Fibroblast of lung (primary cell): ENCODE measurements around the gene MGP. TPM values are rescaled to one million over a fixed set of nuclear protein-coding genes. Genes with fewer than 3 reads are reported as not detected.
A peak's percentile ranks its signal among the peaks of the same experiment; 100 is the strongest.

ENCODE experiments used
- DNase-seq, 2 donors: peaks; one replicate each; pipeline versions ENCODE4 v3.0.0 to v3.0.0-alpha.2; 2010; ENCODE audit warnings: low read depth in 2 of 2
- H2AFZ ChIP-seq: 2 replicates; pipeline ENCODE4 v1.5.1; 2012; ENCODE audit warnings: low read length, control low read depth, inconsistent platforms
- H3K27ac ChIP-seq: 2 replicates; pipeline ENCODE4 v1.5.1; 2011; ENCODE audit warnings: low read length, control low read depth; ENCODE audit not compliant: insufficient read depth
- H3K27me3 ChIP-seq: 2 replicates; pipeline ENCODE4 v1.5.1; 2011; ENCODE audit warnings: mild to moderate bottlenecking, low read length; ENCODE audit not compliant: control insufficient read depth, insufficient read depth
- H3K36me3 ChIP-seq: 2 replicates; pipeline ENCODE4 v1.5.1; 2011; ENCODE audit warnings: low read length; ENCODE audit not compliant: control insufficient read depth, insufficient read depth
- H3K4me1 ChIP-seq: 2 replicates; pipeline ENCODE4 v1.5.1; 2011; ENCODE audit warnings: low read length; ENCODE audit not compliant: control insufficient read depth, insufficient read depth; ENCODE audit errors: extremely low read depth
- H3K4me2 ChIP-seq: 2 replicates; pipeline ENCODE4 v1.5.1; 2011; ENCODE audit warnings: low read length, control low read depth; ENCODE audit not compliant: insufficient read depth; ENCODE audit errors: extremely low read depth
- H3K4me3 ChIP-seq, 4 experiments: fragments of 200-600 bp in 1 of 4; sonication (generic) in 1 of 4; replicated peaks in 1 of 4; 2 replicates each; pipeline ENCODE4 v1.5.1; 2011 to 2016; ENCODE audit warnings: low read length in 4 of 4, low read depth in 3 of 4, mild to moderate bottlenecking in 3 of 4, control low read depth in 2 of 4, inconsistent platforms in 1 of 4, mixed read lengths in 1 of 4; ENCODE audit not compliant: insufficient read depth in 1 of 4; ENCODE audit errors: control extremely low read depth in 1 of 4
- H3K79me2 ChIP-seq: 2 replicates; pipeline ENCODE4 v1.5.1; 2012; ENCODE audit warnings: mild to moderate bottlenecking, low read length, inconsistent platforms; ENCODE audit not compliant: control insufficient read depth, insufficient read depth
- H3K9ac ChIP-seq: 2 replicates; pipeline ENCODE4 v1.5.1; 2011; ENCODE audit warnings: mild to moderate bottlenecking, low read length, control low read depth; ENCODE audit not compliant: insufficient read depth
- H3K9me3 ChIP-seq: 2 replicates; pipeline ENCODE4 v1.5.1; 2012; ENCODE audit warnings: low read depth, low read length; ENCODE audit not compliant: control insufficient read depth, insufficient read depth
- H4K20me1 ChIP-seq: 2 replicates; pipeline ENCODE4 v1.5.1; 2011; ENCODE audit warnings: low read length; ENCODE audit not compliant: control insufficient read depth, insufficient read depth; ENCODE audit errors: extremely low read depth
- CTCF ChIP-seq, 2 donors: IDR thresholded peaks in 1 of 2; conservative IDR thresholded peaks in 1 of 2; 1 replicate in 1 of 2; 2 replicates in 1 of 2; pipeline ENCODE4 v1.5.1; 2011 to 2012; ENCODE audit warnings: low read length in 2 of 2, control low read depth in 1 of 2, inconsistent platforms in 1 of 2, low read depth in 1 of 2, mild to moderate bottlenecking in 1 of 2
- EZH2 ChIP-seq: IDR thresholded peaks from 2 replicates; pipeline ENCODE4 v1.5.1; 2012; ENCODE audit warnings: low read length, control low read depth, mild to moderate bottlenecking; ENCODE audit errors: missing control alignments
- polyA plus RNA-seq, 2 donors: library from polyadenylated mRNA; depleted of rRNA in 1 of 2; stranded (reverse) in 1 of 2; unstranded in 1 of 2; fragments of >200 nt; gene quantifications; 2 replicates each; pipeline ENCODE4 v1.2.1, GENCODE V29; 2011 to 2012; ENCODE audit warnings: missing spikeins in 1 of 2
- total RNA-seq: library from RNA; depleted of rRNA; stranded (reverse); fragments of >200 nt; gene quantifications from 2 replicates; pipeline ENCODE4 v1.2.1, GENCODE V29; 2014

Gene MGP
- total and polyA plus RNA-seq, 2 donors (not counting 1 experiment from before 2014, with no cell fraction given) = 2.0 to 15.9 TPM

GRCh38 chr12:14911131-14911530, 25.5 kb upstream of the MGP start:
- H3K9ac ChIP-seq = no peak overlapping the region
- H3K4me2 ChIP-seq = no peak overlapping the region
- no peak for TF ChIP-seq CTCF (conservative IDR thresholded peaks at IDR 0.05 in 1 of 2, IDR thresholded peaks at IDR 0.05 in 1 of 2; ENCODE audit: low read depth in 1 of 2, low read length in 2 of 2)
- no peak for TF ChIP-seq EZH2
- H2AFZ ChIP-seq = no peak overlapping the region
- no peak overlapping the region for H3K4me3 ChIP-seq
- DNase-seq = no peak
- H3K79me2 ChIP-seq = no peaks in the 10 kb centered on the region
- no peak overlapping the region for H3K27ac ChIP-seq
- no peaks in the 10 kb centered on the region for H4K20me1 ChIP-seq
- H3K4me1 ChIP-seq = no peaks in the 10 kb centered on the region
- H3K27me3 ChIP-seq = no peaks in the 10 kb centered on the region
- H3K36me3 ChIP-seq = no peaks in the 10 kb centered on the region
- H3K9me3 ChIP-seq = no peaks in the 10 kb centered on the region

- no peak for TF ChIP-seq CTCF (conservative IDR thresholded peaks at IDR 0.05 in 1 of 2, IDR thresholded peaks at IDR 0.05 in 1 of 2; ENCODE audit: low read depth in 1 of 2, low read length in 2 of 2)
- no peak for TF ChIP-seq EZH2
- H3K9ac ChIP-seq = no peak overlapping the region
- no peaks in the 10 kb centered on the region for H3K79me2 ChIP-seq
- H3K4me1 ChIP-seq = no peaks in the 10 kb centered on the region
- DNase-seq = peak in 1 of 2 donors; percentile 78
- no peak overlapping the region for H3K27ac ChIP-seq
- H3K36me3 ChIP-seq = no peaks in the 10 kb centered on the region
- H3K27me3 ChIP-seq = no peaks in the 10 kb centered on the region
- H4K20me1 ChIP-seq = no peaks in the 10 kb centered on the region
- H3K9me3 ChIP-seq = no peaks in the 10 kb centered on the region
- H3K4me3 ChIP-seq = no peak overlapping the region
- no peak overlapping the region for H3K4me2 ChIP-seq
- H2AFZ ChIP-seq = no peak overlapping the region
These were observed 24.6 kb upstream of the MGP start for GRCh38 chr12:14910090-14910915.

GRCh38 chr12:14907953-14908352, 22.3 kb upstream of the MGP start:
- H3K4me3 ChIP-seq = no peak overlapping the region
- H3K4me1 ChIP-seq = no peaks in the 10 kb centered on the region
- H4K20me1 ChIP-seq = no peaks in the 10 kb centered on the region
- no peak for TF ChIP-seq CTCF (conservative IDR thresholded peaks at IDR 0.05 in 1 of 2, IDR thresholded peaks at IDR 0.05 in 1 of 2; ENCODE audit: low read depth in 1 of 2, low read length in 2 of 2)
- TF ChIP-seq EZH2 = no peak
- no peak overlapping the region for H3K27ac ChIP-seq
- DNase-seq = no peak
- no peaks in the 10 kb centered on the region for H3K9me3 ChIP-seq
- no peak overlapping the region for H2AFZ ChIP-seq
- no peak overlapping the region for H3K9ac ChIP-seq
- no peaks in the 10 kb centered on the region for H3K36me3 ChIP-seq
- H3K27me3 ChIP-seq = no peaks in the 10 kb centered on the region
- H3K4me2 ChIP-seq = no peak overlapping the region
- no peaks in the 10 kb centered on the region for H3K79me2 ChIP-seq
